GM21737 (cell line): Measurements from ENCODE around the gene PRXL2A.
"Not testable (repeated sequence)": the region's sequence is repeated elsewhere in the genome, so short reads cannot be mapped to it uniquely, and the experiment has no call there.

Experiments used
- ATAC-seq: cut with Tn5 transposase; IDR thresholded peaks from one replicate; pipeline ENCODE4 v1.9.1; 2021; ENCODE audit warnings: mild to moderate bottlenecking, moderate library complexity; ENCODE audit not compliant: unreplicated experiment

Gene PRXL2A

GRCh38 chr10:80408242-80409101, at the start of gene PRXL2A:
PRXL2A (plus strand) TSS chr10:80408551; CDS start chr10:80420468, 11,917 bp downstream.
- ATAC-seq: peak; percentile 96

- not testable (repeated sequence) for ATAC-seq
These were observed 49.4 kb upstream of the PRXL2A start for GRCh38 chr10:80358925-80359324.

GRCh38 chr10:80359644-80360043, 48.7 kb upstream of the PRXL2A start:
- no peak for ATAC-seq

- ATAC-seq: no peak
These were observed 42.8 kb upstream of the PRXL2A start for GRCh38 chr10:80365510-80365909.

GRCh38 chr10:80371467-80371866, 36.9 kb upstream of the PRXL2A start:
- ATAC-seq: no peak

GRCh38 chr10:80372675-80373074, 35.7 kb upstream of the PRXL2A start:
- no peak for ATAC-seq

GRCh38 chr10:80373502-80373901, 34.8 kb upstream of the PRXL2A start:
- no peak for ATAC-seq

- ATAC-seq: no peak
These were observed 28.6 kb upstream of the PRXL2A start for GRCh38 chr10:80379701-80380100.

- no peak for ATAC-seq
These were observed 28.2 kb upstream of the PRXL2A start for GRCh38 chr10:80380185-80380584.

- peak; percentile 63 for ATAC-seq
These were observed 25.4 kb upstream of the PRXL2A start for GRCh38 chr10:80382989-80383388.

GRCh38 chr10:80390740-80391139, 17.6 kb upstream of the PRXL2A start:
- ATAC-seq: no peak

GRCh38 chr10:80392250-80392649, 16.1 kb upstream of the PRXL2A start:
- no peak for ATAC-seq

- ATAC-seq: no peak
These were observed 13.9 kb upstream of the PRXL2A start for GRCh38 chr10:80394358-80394916.

GRCh38 chr10:80397014-80397413, 11.3 kb upstream of the PRXL2A start:
- ATAC-seq: no peak

- no peak for ATAC-seq
These were observed 8.1 kb upstream of the PRXL2A start for GRCh38 chr10:80400136-80400804.

- no peak for ATAC-seq
These were observed 3.3 kb upstream of the PRXL2A start for GRCh38 chr10:80405035-80405434.

- ATAC-seq: no peak
These were observed 2.7 kb upstream of the PRXL2A start for GRCh38 chr10:80405626-80406025.

GRCh38 chr10:80406204-80406603, 2.1 kb upstream of the PRXL2A start:
- no peak for ATAC-seq

- ATAC-seq: peak; percentile 24
These were observed 524 bp upstream of the PRXL2A start for GRCh38 chr10:80407812-80408241.

- ATAC-seq: no peak
These were observed 770 bp downstream of the PRXL2A start for GRCh38 chr10:80409121-80409520.

GRCh38 chr10:80410122-80410521, 1.8 kb downstream of the PRXL2A start:
- no peak for ATAC-seq
